Measurements from ENCODE around the gene ZNF367. TPM values are rescaled to one million over a fixed set of nuclear protein-coding genes. Genes with fewer than 3 reads are reported as not detected.
"Not testable (repeated sequence)": the region's sequence is repeated elsewhere in the genome, so short reads cannot be mapped to it uniquely, and the experiment has no call there.

ZNF367 gene
- total RNA-seq, 1 experiment from 2014 or later, result 10.7 TPM

DNA sequence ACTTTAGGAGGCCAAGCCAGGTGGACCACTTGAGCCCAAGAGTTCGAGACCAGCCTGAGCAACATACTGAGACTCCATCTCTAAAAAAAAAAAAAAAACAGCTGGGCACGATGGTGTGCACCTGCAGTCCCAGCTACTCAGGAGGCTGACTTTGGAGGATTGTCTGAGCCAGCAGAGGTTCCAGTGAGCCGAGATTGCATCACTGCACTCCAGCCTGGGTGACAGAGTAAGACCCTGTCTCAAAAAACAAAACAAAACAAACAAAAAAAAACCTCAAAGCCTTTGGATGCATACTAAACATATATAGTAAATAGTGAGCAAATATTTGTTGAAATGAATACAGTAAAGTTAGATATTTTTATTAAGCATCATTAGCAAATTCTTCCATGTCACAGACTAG, 40.0 kb downstream of the ZNF367 start:
- in situ Hi-C loops (cut with HindIII; ENCODE audit: low sequenced_read_pairs), result no loop called here
- DNase-seq (ENCODE audit: low spot score), result no peak

DNA sequence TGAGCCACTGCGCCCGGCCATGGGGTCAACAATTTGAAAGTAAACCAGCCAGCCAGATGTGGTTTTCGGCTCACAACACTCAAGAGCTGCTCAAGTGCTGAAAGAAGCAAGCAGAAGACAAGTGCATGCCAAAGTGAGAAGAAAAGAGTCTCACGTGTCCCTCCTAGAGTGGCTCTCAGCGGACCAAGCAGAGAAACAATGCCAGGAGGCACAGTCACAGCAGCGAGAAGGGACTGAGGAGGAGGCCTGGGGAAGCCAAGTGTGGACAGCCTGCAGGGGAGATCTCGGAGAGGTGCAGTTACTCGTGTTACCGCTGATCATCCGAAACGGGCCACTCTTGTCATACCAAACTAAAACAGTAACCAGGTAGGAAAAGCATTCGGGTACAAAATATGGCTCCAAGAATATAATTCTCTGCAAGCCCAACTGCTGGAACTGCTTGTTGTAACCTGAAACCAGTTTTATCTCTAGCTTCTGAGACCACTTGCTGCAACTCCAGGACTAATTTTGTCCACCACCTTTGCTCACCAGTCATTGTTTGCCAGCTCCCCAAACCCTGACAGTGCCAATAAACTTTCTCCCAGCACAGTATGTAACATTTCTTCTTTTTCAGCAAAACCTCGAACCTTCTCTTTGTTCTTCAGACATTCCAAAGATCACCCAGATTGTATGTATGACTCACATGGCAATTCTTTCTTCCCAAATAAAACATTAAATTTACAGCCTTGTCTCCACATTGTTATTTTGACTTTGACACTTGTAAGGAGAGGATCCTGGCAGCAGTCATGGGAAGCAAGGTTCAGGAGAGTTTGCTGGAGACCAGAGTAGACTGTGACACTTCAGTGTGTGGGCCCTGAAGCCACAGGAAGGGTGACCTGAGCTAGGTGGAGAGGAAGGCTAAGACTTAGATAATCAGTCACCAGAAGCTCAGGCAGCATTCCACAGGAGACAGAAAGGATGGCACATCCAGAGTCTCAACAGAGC, 41.0 kb downstream of the ZNF367 start:
- in situ Hi-C loops (cut with HindIII; ENCODE audit: low sequenced_read_pairs), result no loop called here
- DNase-seq (ENCODE audit: low spot score), result no peak

DNA sequence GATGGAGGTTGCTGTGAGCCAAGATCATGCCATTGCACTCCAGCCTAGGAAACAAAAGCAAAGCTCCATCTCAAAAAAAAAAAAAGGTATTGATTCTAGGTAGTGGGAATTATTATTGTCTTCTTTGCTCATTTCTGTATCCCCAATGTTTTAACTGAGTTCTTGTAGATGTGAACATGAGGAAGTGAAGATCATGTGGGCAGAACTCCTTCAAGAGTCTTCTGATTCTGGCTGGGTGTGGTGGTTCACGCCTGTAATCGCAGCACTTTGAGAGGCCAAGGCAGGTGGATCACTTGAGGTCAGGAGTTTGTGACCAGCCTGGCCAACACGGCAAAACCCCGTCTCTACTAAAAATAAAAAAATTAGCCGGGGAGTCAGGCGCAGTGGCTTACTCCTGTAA, 42.7 kb downstream of the ZNF367 start:
- DNase-seq (ENCODE audit: low spot score); in situ Hi-C loops (cut with HindIII; ENCODE audit: low sequenced_read_pairs): not testable (repeated sequence)

DNA sequence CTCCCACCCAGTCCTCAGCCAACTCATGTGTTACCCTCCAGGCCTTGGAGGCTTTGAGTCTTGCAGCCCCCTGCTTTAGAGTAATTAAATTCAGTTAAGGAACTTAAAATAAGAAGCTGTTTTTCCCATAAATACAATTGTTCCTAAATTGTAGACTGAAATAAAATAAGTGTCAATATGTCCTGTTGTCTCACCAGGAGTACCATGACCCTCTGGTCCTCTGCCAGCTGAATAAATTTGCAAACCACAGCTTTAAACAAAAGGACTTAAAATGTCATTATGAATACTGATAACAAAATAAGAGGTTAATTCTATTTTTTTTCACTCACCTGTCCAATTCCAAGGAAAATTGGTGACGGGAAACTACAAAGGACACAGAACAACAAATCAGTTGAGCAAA, 50.2 kb downstream of the ZNF367 start:
- in situ Hi-C loops (cut with HindIII; ENCODE audit: low sequenced_read_pairs), result no loop called here
- DNase-seq (ENCODE audit: low spot score), result no peak

DNA sequence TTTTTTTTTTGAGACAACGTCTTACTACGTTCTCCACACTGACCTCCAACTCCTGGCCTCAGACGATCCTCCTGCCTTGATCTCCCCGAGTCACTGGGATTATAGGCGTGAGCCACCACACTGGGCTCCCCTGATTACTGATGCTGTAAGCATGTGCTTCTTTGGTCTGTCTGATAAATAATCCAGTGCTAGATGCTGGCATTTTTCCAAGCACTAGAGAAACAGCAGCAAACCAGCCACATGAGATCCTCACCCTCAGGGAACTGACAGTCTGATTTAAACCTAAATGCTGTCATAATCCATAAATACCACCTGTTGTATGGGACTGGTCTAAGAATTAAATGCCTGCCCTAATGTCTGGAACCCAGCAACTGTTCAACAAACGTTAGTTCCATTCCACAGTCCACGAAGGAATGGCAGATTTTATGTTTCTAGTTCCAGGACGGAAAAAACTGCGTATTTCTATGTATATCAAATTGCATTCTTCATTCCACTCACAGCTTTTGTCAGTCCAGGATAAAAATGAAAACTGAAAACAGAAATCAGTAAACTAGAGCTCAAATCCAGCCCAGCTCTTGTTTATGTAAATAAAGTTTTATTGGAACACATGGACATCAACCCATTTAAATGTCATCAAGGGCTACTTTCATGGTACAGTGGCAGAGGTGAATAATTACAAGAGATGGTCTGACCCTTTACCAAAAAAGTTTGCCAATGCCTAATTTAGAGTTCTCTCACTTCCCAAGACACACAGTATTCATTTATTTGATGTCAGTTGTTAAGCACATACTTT, 54.8 kb downstream of the ZNF367 start:
- no peak for DNase-seq (ENCODE audit: low spot score)
- in situ Hi-C loops (cut with HindIII; ENCODE audit: low sequenced_read_pairs), result no loop called here

DNA sequence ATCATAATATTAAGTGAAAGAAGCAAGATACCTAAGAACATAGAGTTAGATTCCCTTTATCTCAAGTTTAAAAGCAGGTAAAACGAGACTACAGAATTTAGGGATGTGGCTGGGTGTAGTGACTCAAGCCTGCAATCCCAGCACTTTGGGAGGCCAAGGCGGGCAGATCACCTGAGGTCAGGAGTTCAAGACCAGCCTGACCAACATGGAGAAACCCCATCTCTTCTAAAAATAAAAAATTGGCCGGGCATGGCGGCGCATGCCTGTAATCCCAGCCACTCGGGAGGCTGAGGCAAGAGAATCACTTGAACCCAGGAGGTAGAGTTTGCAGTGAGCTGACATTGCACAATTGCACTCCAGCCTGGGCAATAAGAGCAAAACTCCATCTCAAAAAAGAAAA, 56.1 kb downstream of the ZNF367 start:
- DNase-seq (ENCODE audit: low spot score); in situ Hi-C loops (cut with HindIII; ENCODE audit: low sequenced_read_pairs): not testable (repeated sequence)

DNA sequence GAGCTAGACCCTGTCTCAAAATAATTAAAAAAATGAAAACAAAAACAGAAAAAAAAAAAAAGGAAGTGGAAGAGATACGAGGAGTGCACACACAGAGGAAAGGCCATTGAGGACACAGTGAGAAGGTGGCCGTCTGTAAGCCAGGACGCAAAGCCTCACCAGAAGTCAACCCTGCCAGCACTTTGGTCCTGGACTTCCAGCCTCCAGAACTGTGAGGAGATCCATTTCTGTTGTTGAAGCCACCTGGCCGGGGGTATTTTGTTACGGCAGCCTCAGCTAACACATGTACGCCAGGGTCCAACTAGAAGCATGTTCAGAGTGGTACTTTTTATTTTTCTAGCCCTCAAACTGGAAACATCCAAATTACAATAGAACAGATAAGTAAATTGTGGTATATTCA, 56.5 kb downstream of the ZNF367 start:
- in situ Hi-C loops (cut with HindIII; ENCODE audit: low sequenced_read_pairs), result no loop called here
- DNase-seq (ENCODE audit: low spot score), result no peak

DNA sequence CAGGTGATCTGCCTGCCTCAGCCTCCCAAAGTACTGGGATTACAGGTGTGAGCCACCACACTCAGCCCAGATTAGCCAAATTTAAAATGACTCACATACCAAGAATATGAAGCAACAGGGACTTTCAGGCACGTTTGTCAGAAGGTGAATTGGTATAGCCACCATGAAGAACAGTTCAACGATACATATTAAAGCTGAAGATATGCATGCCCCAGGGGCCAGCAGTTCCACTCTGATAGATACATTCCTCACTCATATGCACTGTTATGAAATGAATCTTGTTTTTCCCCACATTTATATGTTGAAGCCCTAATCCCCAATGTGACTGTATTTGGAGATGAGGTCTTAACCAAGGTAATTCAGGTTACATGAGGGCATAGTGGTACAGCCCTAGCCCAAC, 57.2 kb downstream of the ZNF367 start:
- DNase-seq (ENCODE audit: low spot score), result no peak

DNA sequence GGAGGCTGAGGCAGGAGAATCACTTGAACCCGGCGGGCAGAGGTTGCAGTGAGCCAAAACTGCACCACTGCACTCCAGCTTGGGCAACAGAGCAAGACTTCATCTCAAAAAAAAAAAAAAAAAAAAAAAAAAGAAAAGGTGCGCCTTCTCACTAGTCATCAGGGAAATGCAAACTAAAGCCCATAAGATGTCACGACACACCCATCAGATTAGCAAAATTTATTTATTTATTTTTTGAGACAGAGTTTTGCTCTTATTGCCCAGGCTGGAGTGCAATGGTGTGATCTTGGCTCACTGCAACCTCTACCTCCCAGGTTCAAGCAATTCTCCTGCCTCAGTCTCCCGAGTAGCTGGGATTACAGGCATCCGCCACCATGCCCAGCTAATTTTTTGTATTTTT, 57.6 kb downstream of the ZNF367 start:
- in situ Hi-C loops (cut with HindIII; ENCODE audit: low sequenced_read_pairs), result not testable (repeated sequence)

More for the DNA sequence above, 57.2 kb downstream of the ZNF367 start:
- in situ Hi-C loops (cut with HindIII; ENCODE audit: low sequenced_read_pairs), result no loop called here

DNA sequence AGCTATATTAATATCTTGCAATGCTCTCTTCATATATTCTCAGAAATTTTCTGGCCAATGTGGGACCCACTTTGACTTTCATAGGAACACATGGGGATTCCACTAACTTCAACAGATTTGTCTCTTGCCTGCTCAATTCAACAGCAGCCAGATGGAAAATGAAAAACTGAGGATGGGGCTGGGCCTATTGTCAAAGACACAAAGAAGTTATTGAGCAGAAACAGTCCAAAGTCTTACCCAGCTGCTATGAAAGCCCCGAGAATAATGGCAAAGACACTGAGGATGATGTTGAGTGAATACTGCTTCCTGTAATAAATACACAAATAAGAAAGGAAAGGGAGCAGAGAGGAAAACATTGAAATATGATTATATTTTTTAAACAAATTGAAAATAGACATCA, 67.3 kb downstream of the ZNF367 start:
- in situ Hi-C loops (cut with HindIII; ENCODE audit: low sequenced_read_pairs), result no loop called here
- no peak for DNase-seq (ENCODE audit: low spot score)

More for the DNA sequence above, 57.6 kb downstream of the ZNF367 start:
- DNase-seq (ENCODE audit: low spot score), result not testable (repeated sequence)

DNA sequence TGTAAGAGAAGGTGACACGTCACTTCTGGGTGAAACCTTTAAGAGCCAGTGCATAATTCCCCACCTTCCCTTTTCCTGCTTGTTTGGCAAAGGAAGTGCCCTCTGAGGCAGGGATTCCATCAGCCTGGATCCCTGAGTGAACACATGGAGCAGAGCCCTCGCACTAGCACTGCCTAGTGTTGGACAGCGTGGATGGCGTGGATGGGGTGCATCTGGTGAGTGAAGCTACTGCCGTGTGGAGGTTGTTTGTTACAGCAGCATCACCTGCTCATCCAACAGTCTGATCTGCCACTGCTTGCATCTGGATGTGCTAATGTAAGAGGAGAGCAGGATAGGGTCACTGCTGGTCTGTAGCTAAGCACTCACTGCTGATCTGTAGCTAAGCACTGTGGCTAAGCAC, 69.9 kb downstream of the ZNF367 start:
- in situ Hi-C loops (cut with HindIII; ENCODE audit: low sequenced_read_pairs), result no loop called here
- no peak for DNase-seq (ENCODE audit: low spot score)

DNA sequence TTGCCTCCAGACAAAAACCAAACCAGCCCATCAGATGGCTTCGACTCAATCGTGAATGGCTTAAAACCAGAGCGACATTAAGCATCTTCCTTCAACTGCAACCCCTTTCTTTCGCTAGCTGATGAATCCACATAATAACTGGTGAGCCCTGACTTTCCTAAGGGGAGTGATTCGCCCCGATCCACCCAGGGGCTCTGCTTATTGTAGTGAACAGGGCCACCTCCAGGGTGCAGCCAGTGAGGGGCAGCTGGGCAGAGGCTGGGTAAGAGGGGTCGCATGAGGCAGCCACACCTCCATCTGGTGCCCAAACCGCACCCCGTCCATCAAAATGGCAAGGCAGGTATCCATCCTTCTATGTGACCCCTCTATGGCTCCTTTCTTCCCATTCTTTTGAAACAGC, 72.6 kb downstream of the ZNF367 start:
- DNase-seq (ENCODE audit: low spot score), result no peak
- in situ Hi-C loops (cut with HindIII; ENCODE audit: low sequenced_read_pairs), result no loop called here

DNA sequence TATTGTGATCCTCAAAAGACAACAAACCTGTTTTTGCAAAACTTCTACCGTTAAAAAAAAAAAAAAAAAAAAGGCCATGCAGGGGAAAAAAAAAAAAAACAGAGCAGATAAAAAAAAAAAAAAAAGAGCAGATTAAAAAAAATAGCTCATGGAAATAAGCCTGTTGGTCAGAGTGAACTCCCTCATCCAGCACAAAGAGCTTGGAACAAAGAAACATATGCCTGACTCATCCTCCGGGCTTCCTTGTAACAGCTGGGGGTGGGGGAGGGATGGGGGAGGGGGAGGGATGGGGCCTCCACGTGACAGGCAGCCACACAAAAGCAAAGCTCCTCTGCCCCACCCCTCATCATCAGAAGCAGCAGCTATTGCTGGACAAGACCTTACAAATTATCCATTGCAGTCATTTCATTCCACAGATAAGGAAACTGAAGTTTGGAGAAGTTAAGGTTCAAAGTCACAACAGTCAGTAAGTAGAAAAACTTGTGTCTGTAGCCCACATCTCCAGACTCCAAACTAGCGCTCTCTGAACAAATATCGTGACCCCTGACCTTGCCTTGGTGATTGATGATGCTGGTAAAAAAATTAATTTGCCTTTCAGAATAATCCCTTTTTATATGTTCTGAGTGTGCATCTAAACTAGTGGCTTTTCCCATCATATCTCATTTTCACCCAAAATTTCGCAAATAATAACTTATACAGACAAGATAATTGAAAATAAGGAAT, 73.6 kb downstream of the ZNF367 start:
- in situ Hi-C loops (cut with HindIII; ENCODE audit: low sequenced_read_pairs), result no loop called here
- no peak for DNase-seq (ENCODE audit: low spot score)

DNA sequence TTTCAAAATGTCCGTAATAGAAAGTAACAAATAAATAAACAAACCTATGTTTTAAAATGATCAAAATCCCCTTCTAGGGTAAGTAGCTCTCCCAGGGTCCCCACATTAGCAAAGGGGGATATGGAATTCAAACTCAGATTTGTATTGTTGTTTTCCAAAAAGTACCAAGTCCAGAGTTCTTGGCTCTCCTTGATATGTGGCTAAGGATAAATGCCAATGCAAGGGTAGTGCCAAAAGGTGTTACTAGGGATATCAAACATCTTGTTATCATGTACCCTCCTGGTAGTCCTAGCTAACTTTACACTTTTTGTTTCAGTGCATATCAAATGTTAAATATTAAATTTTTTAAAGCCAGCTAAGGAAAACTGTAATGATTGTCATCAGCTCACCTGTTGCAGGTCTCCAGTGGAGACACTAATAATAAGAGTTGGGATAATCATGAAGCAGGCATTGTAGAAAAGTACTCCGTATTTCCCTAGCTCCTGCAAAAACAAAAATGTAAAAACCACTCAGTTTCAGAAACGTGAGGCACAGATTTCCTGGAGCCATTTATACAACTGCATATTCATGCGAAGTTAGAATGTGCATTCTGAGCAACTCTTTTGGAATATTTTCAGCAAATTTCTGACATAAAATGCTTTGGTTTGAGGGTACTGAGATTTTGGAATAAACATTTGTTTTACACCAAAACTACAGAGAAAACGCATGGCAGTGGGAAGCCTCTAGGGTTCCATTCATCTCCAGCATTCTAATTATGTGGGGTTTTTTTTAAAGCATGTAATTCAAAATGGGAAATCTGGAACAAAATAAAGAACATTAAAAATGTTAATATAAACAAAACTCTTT, 74.4 kb downstream of the ZNF367 start:
- in situ Hi-C loops (cut with HindIII; ENCODE audit: low sequenced_read_pairs), result no loop called here
- no peak for DNase-seq (ENCODE audit: low spot score)

DNA sequence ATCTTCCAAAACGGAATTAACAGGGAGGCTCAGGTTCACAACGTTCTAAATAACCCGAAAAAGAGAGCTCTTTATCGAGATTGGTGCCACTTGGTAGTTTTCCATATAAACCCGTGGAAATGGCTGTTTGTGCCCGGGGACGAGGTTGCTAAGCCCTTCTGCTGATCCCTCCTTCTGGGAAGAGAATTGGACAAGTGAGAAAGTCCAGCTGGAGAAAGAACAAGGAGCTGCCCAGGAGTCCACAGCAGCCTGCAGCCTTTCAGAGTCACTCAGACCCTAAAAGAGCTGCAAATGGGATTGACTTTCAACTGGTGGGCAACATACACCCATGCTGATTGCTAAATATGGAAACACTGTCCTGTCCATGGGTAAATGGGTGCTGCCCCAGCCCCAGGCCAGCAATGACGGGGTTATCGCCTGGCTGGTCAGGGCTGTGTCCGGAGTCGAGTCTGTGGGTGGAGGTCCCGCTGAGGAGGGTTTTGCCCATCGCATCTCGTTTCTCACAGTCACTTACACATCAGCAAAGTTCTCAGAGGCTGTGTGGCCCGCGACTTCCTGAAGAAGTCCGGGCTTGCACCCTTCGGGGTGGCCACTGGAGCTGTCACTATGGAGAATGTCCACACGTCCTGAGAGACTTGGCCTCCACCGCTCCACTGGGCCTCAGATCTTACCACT, 75.5 kb downstream of the ZNF367 start:
- no peak for DNase-seq (ENCODE audit: low spot score)
- in situ Hi-C loops (cut with HindIII; ENCODE audit: low sequenced_read_pairs), result no loop called here

DNA sequence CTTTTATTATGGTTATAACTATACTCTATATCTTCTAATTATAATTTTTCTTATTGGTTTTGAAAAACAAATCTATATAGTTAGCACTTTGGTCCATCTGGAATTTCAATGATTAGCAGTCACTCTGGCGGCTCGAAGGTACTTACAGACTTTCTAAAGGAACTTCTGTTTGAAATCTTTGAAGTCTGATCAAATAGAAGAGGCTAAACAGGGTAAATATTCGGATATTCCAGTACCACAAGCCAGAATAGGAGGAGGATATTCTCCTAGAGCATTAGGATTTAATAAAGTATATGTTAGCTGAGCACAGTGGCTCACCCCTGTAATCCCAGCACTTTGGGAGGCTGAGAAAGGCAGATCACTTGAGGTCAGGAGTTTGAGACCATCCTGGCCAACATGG, 77.5 kb downstream of the ZNF367 start:
- in situ Hi-C loops (cut with HindIII; ENCODE audit: low sequenced_read_pairs), result no loop called here
- DNase-seq (ENCODE audit: low spot score), result no peak

DNA sequence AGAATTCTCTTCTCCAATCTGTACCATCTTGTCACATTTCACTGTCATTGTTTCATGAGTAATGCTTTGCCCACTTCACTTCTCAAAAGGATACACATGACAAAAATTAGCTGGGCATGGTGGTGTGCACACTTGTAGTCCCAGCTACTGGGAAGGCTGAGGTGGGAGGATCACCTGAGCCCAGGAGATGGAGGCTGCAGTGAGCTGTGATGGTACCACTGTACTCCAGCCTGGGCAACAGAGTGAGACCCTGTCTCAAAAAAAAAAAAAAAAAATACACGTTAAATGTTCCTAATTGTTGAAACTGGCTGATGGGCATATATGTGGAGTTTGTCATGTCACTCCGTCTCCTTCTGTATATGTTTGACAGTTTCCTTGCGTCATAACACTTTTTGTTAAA, 79.9 kb downstream of the ZNF367 start:
- in situ Hi-C loops (cut with HindIII; ENCODE audit: low sequenced_read_pairs), result no loop called here
- no peak for DNase-seq (ENCODE audit: low spot score)

Measured in G401 (cell line).